ENCODE measurements around the gene DNAJC11. TPM values are rescaled to one million over a fixed set of nuclear protein-coding genes. Genes with fewer than 3 reads are reported as not detected.
A peak's percentile ranks its signal among the peaks of the same experiment; 100 is the strongest.

DNAJC11 gene
- total RNA-seq, 1 donor from 2014 or later: 74.1 TPM

GRCh38 chr1:6657138-6657537 is 44.5 kb downstream of the DNAJC11 start:
- no peak for TF ChIP-seq CTCF (IDR thresholded peaks at IDR 0.05; ENCODE audit: partially characterized antibody, unreplicated experiment)
- Mint-ChIP-seq H3K4me1 (ENCODE audit: low read depth, unreplicated experiment) (peaks cover 29% of the 10 kb centered on the region), H3K4me3 (ENCODE audit: unreplicated experiment) (no peak overlapping the region), H3K9me3 (ENCODE audit: unreplicated experiment) (peaks cover 8% of the 10 kb centered on the region), H3K36me3 (ENCODE audit: unreplicated experiment) (no peaks in the 10 kb centered on the region), H3K27ac (ENCODE audit: unreplicated experiment) (no peak overlapping the region), H3K27me3 (ENCODE audit: unreplicated experiment) (peaks cover 4% of the 10 kb centered on the region)
- no peak for DNase-seq

GRCh38 chr1:6653436-6654290 is 48.0 kb downstream of the DNAJC11 start:
- H3K4me1 Mint-ChIP-seq (ENCODE audit: low read depth, unreplicated experiment): peaks cover 25% of the 10 kb centered on the region
- no peak for DNase-seq
- no peaks in the 10 kb centered on the region for H3K36me3 Mint-ChIP-seq (ENCODE audit: unreplicated experiment)
- no peak overlapping the region for H3K4me3 Mint-ChIP-seq (ENCODE audit: unreplicated experiment)
- peaks cover 3% of the 10 kb centered on the region for H3K9me3 Mint-ChIP-seq (ENCODE audit: unreplicated experiment)
- H3K27me3 Mint-ChIP-seq (ENCODE audit: unreplicated experiment): peaks cover 3% of the 10 kb centered on the region
- no peak for TF ChIP-seq CTCF (IDR thresholded peaks at IDR 0.05; ENCODE audit: partially characterized antibody, unreplicated experiment)
- H3K27ac Mint-ChIP-seq (ENCODE audit: unreplicated experiment): peak overlapping the region; percentile 49

- Mint-ChIP-seq H3K9me3 (ENCODE audit: unreplicated experiment) (peaks cover 2% of the 10 kb centered on the region), H3K4me3 (ENCODE audit: unreplicated experiment) (no peak overlapping the region), H3K36me3 (ENCODE audit: unreplicated experiment) (no peaks in the 10 kb centered on the region), H3K4me1 (ENCODE audit: low read depth, unreplicated experiment) (peaks cover 19% of the 10 kb centered on the region), H3K27ac (ENCODE audit: unreplicated experiment) (peak overlapping the region; percentile 14), H3K27me3 (ENCODE audit: unreplicated experiment) (peaks cover 2% of the 10 kb centered on the region)
- TF ChIP-seq CTCF (IDR thresholded peaks at IDR 0.05; ENCODE audit: partially characterized antibody, unreplicated experiment): no peak
- DNase-seq: no peak
These were observed 48.6 kb downstream of the DNAJC11 start for GRCh38 chr1:6652986-6653385.

- TF ChIP-seq CTCF (IDR thresholded peaks at IDR 0.05; ENCODE audit: partially characterized antibody, unreplicated experiment): no peak
- peak; percentile 30 for DNase-seq
- Mint-ChIP-seq H3K9me3 (ENCODE audit: unreplicated experiment) (peaks cover 2% of the 10 kb centered on the region), H3K27me3 (ENCODE audit: unreplicated experiment) (peaks cover 5% of the 10 kb centered on the region), H3K4me3 (ENCODE audit: unreplicated experiment) (no peak overlapping the region), H3K36me3 (ENCODE audit: unreplicated experiment) (no peaks in the 10 kb centered on the region), H3K27ac (ENCODE audit: unreplicated experiment) (peak overlapping the region; percentile 80), H3K4me1 (ENCODE audit: low read depth, unreplicated experiment) (peaks cover 17% of the 10 kb centered on the region)
These were observed 49.7 kb downstream of the DNAJC11 start for GRCh38 chr1:6651909-6652308.

GRCh38 chr1:6648556-6648955 is 53.1 kb downstream of the DNAJC11 start:
- Mint-ChIP-seq H3K4me3 (ENCODE audit: unreplicated experiment) (no peak overlapping the region), H3K36me3 (ENCODE audit: unreplicated experiment) (no peaks in the 10 kb centered on the region), H3K27ac (ENCODE audit: unreplicated experiment) (no peak overlapping the region), H3K9me3 (ENCODE audit: unreplicated experiment) (peaks cover 2% of the 10 kb centered on the region), H3K4me1 (ENCODE audit: low read depth, unreplicated experiment) (peaks cover 13% of the 10 kb centered on the region), H3K27me3 (ENCODE audit: unreplicated experiment) (peaks cover 7% of the 10 kb centered on the region)
- DNase-seq: no peak
- no peak for TF ChIP-seq CTCF (IDR thresholded peaks at IDR 0.05; ENCODE audit: partially characterized antibody, unreplicated experiment)
